ENCODE measurements around the gene MAP3K5.

MAP3K5 gene

GRCh38 chr6:136579800-136580199 is 212.5 kb downstream of the MAP3K5 start:
- no peak overlapping the region for H3K27ac ChIP-seq (ENCODE audit: low read depth, low read length)
- H2AK5ac ChIP-seq (ENCODE audit: low read length), result no peak overlapping the region
- no peak overlapping the region for H3K4me2 ChIP-seq (ENCODE audit: low read length)
- no peak overlapping the region for H4K12ac ChIP-seq (ENCODE audit: low read depth, low read length)
- no peak overlapping the region for H2BK12ac ChIP-seq (ENCODE audit: low read length)
- no peaks in the 10 kb centered on the region for H3K9me3 ChIP-seq (ENCODE audit: insufficient read depth, low read depth, low read length)
- no peak overlapping the region for H4K91ac ChIP-seq (ENCODE audit: low read depth, low read length)
- no peak overlapping the region for H2BK120ac ChIP-seq (ENCODE audit: insufficient read depth, low read length, poor library complexity)
- H3K79me1 ChIP-seq (ENCODE audit: low read length), result peaks cover 2% of the 10 kb centered on the region
- H3K23ac ChIP-seq (ENCODE audit: low read length), result no peak overlapping the region
- H3K18ac ChIP-seq (ENCODE audit: low read length), result no peak overlapping the region
- DNase-seq, result peak in 1 of 2 donors; percentile 46
- no peaks in the 10 kb centered on the region for H3K27me3 ChIP-seq (ENCODE audit: insufficient read depth, low read length)
- H3K4ac ChIP-seq (ENCODE audit: low read depth, low read length), result no peak overlapping the region
- H2BK5ac ChIP-seq (ENCODE audit: low read depth, low read length, poor library complexity), result no peak overlapping the region
- no CpG with 5 or more reads among the region's 2 CpGs for WGBS (ENCODE audit: extremely low coverage, insufficient coverage, insufficient read length)
- no peaks in the 10 kb centered on the region for H3K79me2 ChIP-seq (ENCODE audit: control insufficient read depth, insufficient read depth, low read length, poor library complexity)
- H3K4me1 ChIP-seq (ENCODE audit: control insufficient read depth in 1 of 2, insufficient read depth in 2 of 2, low read length in 2 of 2), result no peaks in the 10 kb centered on the region
- no peak overlapping the region for H2AFZ ChIP-seq (ENCODE audit: insufficient read depth, low read length, poor library complexity)
- no peak overlapping the region for H3K4me3 ChIP-seq (ENCODE audit: low read depth, low read length)
- no peak overlapping the region for H3K9ac ChIP-seq (ENCODE audit: low read length)
- H3K36me3 ChIP-seq (ENCODE audit: control insufficient read depth in 1 of 2, insufficient read depth in 2 of 2, low read length in 2 of 2), result no peaks in the 10 kb centered on the region
- H4K8ac ChIP-seq (ENCODE audit: low read depth, low read length), result no peak overlapping the region
- no peak overlapping the region for H3K14ac ChIP-seq (ENCODE audit: low read length)

GRCh38 chr6:136576821-136577220 is 215.5 kb downstream of the MAP3K5 start:
- no peak overlapping the region for H2BK12ac ChIP-seq (ENCODE audit: low read length)
- no peak overlapping the region for H4K12ac ChIP-seq (ENCODE audit: low read depth, low read length)
- H3K4me2 ChIP-seq (ENCODE audit: low read length), result no peak overlapping the region
- no peaks in the 10 kb centered on the region for H3K36me3 ChIP-seq (ENCODE audit: control insufficient read depth in 1 of 2, insufficient read depth in 2 of 2, low read length in 2 of 2)
- H3K9ac ChIP-seq (ENCODE audit: low read length), result no peak overlapping the region
- no peaks in the 10 kb centered on the region for H3K4me1 ChIP-seq (ENCODE audit: control insufficient read depth in 1 of 2, insufficient read depth in 2 of 2, low read length in 2 of 2)
- H2BK120ac ChIP-seq (ENCODE audit: insufficient read depth, low read length, poor library complexity), result no peak overlapping the region
- no peak overlapping the region for H2AFZ ChIP-seq (ENCODE audit: insufficient read depth, low read length, poor library complexity)
- H2AK5ac ChIP-seq (ENCODE audit: low read length), result no peak overlapping the region
- no peak overlapping the region for H3K23ac ChIP-seq (ENCODE audit: low read length)
- no CpG with 5 or more reads among the region's 6 CpGs for WGBS (ENCODE audit: extremely low coverage, insufficient coverage, insufficient read length)
- H3K9me3 ChIP-seq (ENCODE audit: insufficient read depth, low read depth, low read length), result no peaks in the 10 kb centered on the region
- H2BK5ac ChIP-seq (ENCODE audit: low read depth, low read length, poor library complexity), result no peak overlapping the region
- no peak overlapping the region for H3K14ac ChIP-seq (ENCODE audit: low read length)
- H3K4ac ChIP-seq (ENCODE audit: low read depth, low read length), result no peak overlapping the region
- H4K8ac ChIP-seq (ENCODE audit: low read depth, low read length), result no peak overlapping the region
- no peak overlapping the region for H4K91ac ChIP-seq (ENCODE audit: low read depth, low read length)
- H3K79me2 ChIP-seq (ENCODE audit: control insufficient read depth, insufficient read depth, low read length, poor library complexity), result no peaks in the 10 kb centered on the region
- no peak overlapping the region for H3K4me3 ChIP-seq (ENCODE audit: low read depth, low read length)
- H3K27ac ChIP-seq (ENCODE audit: low read depth, low read length), result no peak overlapping the region
- no peak overlapping the region for H3K18ac ChIP-seq (ENCODE audit: low read length)
- H3K79me1 ChIP-seq (ENCODE audit: low read length), result peaks cover 2% of the 10 kb centered on the region
- peak; percentile 44 to 76 for DNase-seq
- H3K27me3 ChIP-seq (ENCODE audit: insufficient read depth, low read length), result no peaks in the 10 kb centered on the region

GRCh38 chr6:136571496-136571895 is 220.8 kb downstream of the MAP3K5 start:
- Histone ChIP-seq H4K91ac (ENCODE audit: low read depth, low read length) (no peak overlapping the region), H3K4me3 (ENCODE audit: low read depth, low read length) (no peak overlapping the region), H3K4ac (ENCODE audit: low read depth, low read length) (no peak overlapping the region), H3K79me1 (ENCODE audit: low read length) (peaks cover 2% of the 10 kb centered on the region), H3K27ac (ENCODE audit: low read depth, low read length) (no peak overlapping the region), H2AFZ (ENCODE audit: insufficient read depth, low read length, poor library complexity) (no peak overlapping the region), H3K79me2 (ENCODE audit: control insufficient read depth, insufficient read depth, low read length, poor library complexity) (no peaks in the 10 kb centered on the region), H3K4me2 (ENCODE audit: low read length) (no peak overlapping the region), H3K9ac (ENCODE audit: low read length) (no peak overlapping the region), H2AK5ac (ENCODE audit: low read length) (no peak overlapping the region), H3K4me1 (ENCODE audit: control insufficient read depth in 1 of 2, insufficient read depth in 2 of 2, low read length in 2 of 2) (no peaks in the 10 kb centered on the region), H3K18ac (ENCODE audit: low read length) (no peak overlapping the region), H2BK120ac (ENCODE audit: insufficient read depth, low read length, poor library complexity) (no peak overlapping the region), H3K36me3 (ENCODE audit: control insufficient read depth in 1 of 2, insufficient read depth in 2 of 2, low read length in 2 of 2) (no peaks in the 10 kb centered on the region), H3K9me3 (ENCODE audit: insufficient read depth, low read depth, low read length) (peaks cover 2% of the 10 kb centered on the region), H3K14ac (ENCODE audit: low read length) (no peak overlapping the region), H2BK12ac (ENCODE audit: low read length) (no peak overlapping the region), H4K8ac (ENCODE audit: low read depth, low read length) (no peak overlapping the region), H3K23ac (ENCODE audit: low read length) (no peak overlapping the region), H2BK5ac (ENCODE audit: low read depth, low read length, poor library complexity) (no peak overlapping the region), H3K27me3 (ENCODE audit: insufficient read depth, low read length) (no peaks in the 10 kb centered on the region), H4K12ac (ENCODE audit: low read depth, low read length) (no peak overlapping the region)
- DNase-seq, result no peak

GRCh38 chr6:136571065-136571464 is 221.2 kb downstream of the MAP3K5 start:
- Histone ChIP-seq H4K8ac (ENCODE audit: low read depth, low read length) (no peak overlapping the region), H2BK12ac (ENCODE audit: low read length) (no peak overlapping the region), H4K12ac (ENCODE audit: low read depth, low read length) (no peak overlapping the region), H4K91ac (ENCODE audit: low read depth, low read length) (no peak overlapping the region), H3K18ac (ENCODE audit: low read length) (no peak overlapping the region), H2AFZ (ENCODE audit: insufficient read depth, low read length, poor library complexity) (no peak overlapping the region), H3K36me3 (ENCODE audit: control insufficient read depth in 1 of 2, insufficient read depth in 2 of 2, low read length in 2 of 2) (no peaks in the 10 kb centered on the region), H3K79me1 (ENCODE audit: low read length) (no peaks in the 10 kb centered on the region), H2BK5ac (ENCODE audit: low read depth, low read length, poor library complexity) (no peak overlapping the region), H3K4me1 (ENCODE audit: control insufficient read depth in 1 of 2, insufficient read depth in 2 of 2, low read length in 2 of 2) (no peaks in the 10 kb centered on the region), H3K4me3 (ENCODE audit: low read depth, low read length) (no peak overlapping the region), H3K79me2 (ENCODE audit: control insufficient read depth, insufficient read depth, low read length, poor library complexity) (no peaks in the 10 kb centered on the region), H3K4me2 (ENCODE audit: low read length) (no peak overlapping the region), H2BK120ac (ENCODE audit: insufficient read depth, low read length, poor library complexity) (no peak overlapping the region), H3K9ac (ENCODE audit: low read length) (no peak overlapping the region), H3K9me3 (ENCODE audit: insufficient read depth, low read depth, low read length) (peaks cover 2% of the 10 kb centered on the region), H3K4ac (ENCODE audit: low read depth, low read length) (no peak overlapping the region), H3K27ac (ENCODE audit: low read depth, low read length) (no peak overlapping the region), H3K14ac (ENCODE audit: low read length) (no peak overlapping the region), H2AK5ac (ENCODE audit: low read length) (no peak overlapping the region), H3K23ac (ENCODE audit: low read length) (no peak overlapping the region), H3K27me3 (ENCODE audit: insufficient read depth, low read length) (no peaks in the 10 kb centered on the region)
- DNase-seq, result no peak
- whole genome bisulfite sequencing (ENCODE audit: extremely low coverage, insufficient coverage, insufficient read length), result no CpG with 5 or more reads among the region's 5 CpGs

All from trophoblast cell (in vitro differentiated cells and primary cell).